GM23338 (cell line): Measurements from ENCODE around the gene TNMD. TPM values are rescaled to one million over a fixed set of nuclear protein-coding genes. Genes with fewer than 3 reads are reported as not detected.
A peak's percentile ranks its signal among the peaks of the same experiment; 100 is the strongest.
"Not testable (repeated sequence)": the region's sequence is repeated elsewhere in the genome, so short reads cannot be mapped to it uniquely, and the experiment has no call there.

ENCODE experiments used
- ATAC-seq: fragments of 200-7000 bp; cut with Tn5 transposase; 3 replicates; pipeline ENCODE4 v1.9.1; 2020
- DNase-seq: peaks from one replicate; pipeline ENCODE4 v3.0.0-alpha.2; 2015; ENCODE audit warnings: low spot score
- H2AFZ ChIP-seq: fragments of 200-600 bp; sonication (generic); 2 replicates; pipeline ENCODE4 v1.8.0; 2016; ENCODE audit warnings: antibody characterized with exemption, mild to moderate bottlenecking, moderate library complexity
- H3F3A ChIP-seq: fragments of 200-600 bp; sonication (generic); replicated peaks from 2 replicates; pipeline ENCODE4 v1.8.0; 2017; ENCODE audit warnings: antibody characterized with exemption, mixed run types, low read depth
- H3K27ac ChIP-seq: fragments of 200-600 bp; sonication (generic); 2 replicates; pipeline ENCODE4 v1.6.1; 2016; ENCODE audit warnings: low read depth
- H3K27me3 ChIP-seq: fragments of 200-600 bp; sonication (generic); 2 replicates; pipeline ENCODE4 v1.8.0; 2016; ENCODE audit warnings: mild to moderate bottlenecking, mixed run types, moderate library complexity; ENCODE audit not compliant: insufficient read depth
- H3K36me3 ChIP-seq: fragments of 200-600 bp; sonication (generic); 2 replicates; pipeline ENCODE4 v1.8.0; 2016; ENCODE audit warnings: mild to moderate bottlenecking; ENCODE audit not compliant: insufficient read depth
- H3K4me1 ChIP-seq: fragments of 200-600 bp; sonication (generic); 2 replicates; pipeline ENCODE4 v1.8.0; 2016; ENCODE audit warnings: mild to moderate bottlenecking, moderate library complexity; ENCODE audit not compliant: insufficient read depth
- H3K4me2 ChIP-seq: fragments of 200-600 bp; sonication (generic); 2 replicates; pipeline ENCODE4 v1.7.1; 2017; ENCODE audit warnings: mixed run types
- H3K4me3 ChIP-seq: fragments of 200-600 bp; sonication (generic); 2 replicates; pipeline ENCODE4 v1.6.1; 2016; ENCODE audit warnings: mixed run types
- H3K79me2 ChIP-seq: fragments of 200-600 bp; sonication (generic); replicated peaks from 2 replicates; pipeline ENCODE4 v1.8.0; 2017; ENCODE audit warnings: mild to moderate bottlenecking; ENCODE audit not compliant: insufficient read depth
- H3K9me2 ChIP-seq: fragments of 200-600 bp; sonication (generic); 2 replicates; pipeline ENCODE4 v1.8.0; 2017; ENCODE audit not compliant: insufficient read depth
- H4K20me1 ChIP-seq: fragments of 200-600 bp; sonication (generic); replicated peaks from 2 replicates; pipeline ENCODE4 v1.8.0; 2017; ENCODE audit warnings: mild to moderate bottlenecking; ENCODE audit not compliant: insufficient read depth
- H3K27ac Mint-ChIP-seq: 2 replicates; pipeline ENCODE4 v1.8.0; 2020; ENCODE audit warnings: inconsistent platforms, mild to moderate bottlenecking, moderate library complexity, mixed read lengths
- H3K27me3 Mint-ChIP-seq: 3 replicates; pipeline ENCODE4 v1.8.0; 2022; ENCODE audit warnings: low read depth, mild to moderate bottlenecking, moderate library complexity, mixed read lengths, inconsistent platforms; ENCODE audit not compliant: insufficient read depth, poor library complexity
- H3K36me3 Mint-ChIP-seq: 3 replicates; pipeline ENCODE4 v1.8.0; 2021; ENCODE audit warnings: low read depth, mild to moderate bottlenecking, inconsistent platforms, moderate library complexity, mixed read lengths
- H3K4me1 Mint-ChIP-seq: 3 replicates; pipeline ENCODE4 v1.8.0; 2020; ENCODE audit warnings: mild to moderate bottlenecking, inconsistent platforms, mixed read lengths
- H3K4me3 Mint-ChIP-seq: 3 replicates; pipeline ENCODE4 v1.8.0; 2021; ENCODE audit warnings: moderate library complexity, mild to moderate bottlenecking, inconsistent platforms, mixed read lengths
- H3K9me3 Mint-ChIP-seq: 3 replicates; pipeline ENCODE4 v1.8.0; 2020; ENCODE audit warnings: moderate library complexity, mild to moderate bottlenecking, inconsistent platforms, mixed read lengths
- CREB1 ChIP-seq: fragments of 250-450 bp; sonication (Bioruptor Pico); IDR thresholded peaks from 2 replicates; pipeline ENCODE4 v1.5.0; 2020; ENCODE audit warnings: low read depth, mild to moderate bottlenecking, moderate library complexity
- EZH2 ChIP-seq: fragments of 200-600 bp; sonication (generic); IDR thresholded peaks from one replicate; pipeline ENCODE4 v1.8.0; 2017; ENCODE audit warnings: antibody characterized with exemption, mild to moderate bottlenecking, low read depth; ENCODE audit not compliant: unreplicated experiment
- NANOG ChIP-seq: IDR thresholded peaks from 2 replicates; pipeline ENCODE4 v1.6.1; 2016; ENCODE audit warnings: antibody characterized with exemption, borderline replicate concordance
- POLR2AphosphoS5 ChIP-seq: IDR thresholded peaks from 2 replicates; pipeline ENCODE4 v1.6.1; 2016; ENCODE audit warnings: antibody characterized with exemption, low read depth
- STAT1 ChIP-seq: IDR thresholded peaks from one replicate; pipeline ENCODE4 v1.6.1; 2016; ENCODE audit warnings: antibody characterized with exemption; ENCODE audit not compliant: unreplicated experiment
- ZNF114 ChIP-seq: fragments of 250-450 bp; sonication (Bioruptor Pico); IDR thresholded peaks from 2 replicates; pipeline ENCODE4 v1.5.0; 2020; ENCODE audit warnings: mild to moderate bottlenecking, moderate library complexity
- polyA plus RNA-seq: library from polyadenylated mRNA; unstranded; fragments of >200 nt; fragmentation: Nextera tagmentation; extraction: Ambion mirVana; gene quantifications from 2 replicates; pipeline ENCODE4 v1.2.1, GENCODE V29; 2016
- total RNA-seq: library from RNA; depleted of rRNA; stranded (reverse); fragments of >200 nt; shearing (Covaris generic); gene quantifications from 2 replicates; pipeline ENCODE4 v1.2.3, GENCODE V29; 2014
- TF ChIP-seq, protein P1 (sequence below), 2 experiments: fragments of 200-600 bp in 1 of 2; sonication (generic) in 1 of 2; conservative IDR thresholded peaks; 2 replicates each; pipeline versions ENCODE4 v1.5.1 to v1.6.1; 2016 to 2017; ENCODE audit warnings: antibody characterized with exemption in 2 of 2, low read depth in 2 of 2, mild to moderate bottlenecking in 2 of 2, moderate library complexity in 1 of 2
- TF ChIP-seq, protein P2 (sequence below): fragments of 250-450 bp; sonication (Bioruptor Pico); IDR thresholded peaks from 2 replicates; pipeline ENCODE4 v1.5.0; 2020; ENCODE audit warnings: mild to moderate bottlenecking, moderate library complexity
- TF ChIP-seq, protein P3 (sequence below): IDR thresholded peaks from 2 replicates; pipeline ENCODE4 v1.6.1; 2016; ENCODE audit warnings: antibody characterized with exemption

TNMD gene
- total and polyA plus RNA-seq, 2 experiments from 2014 or later = 4.4 to 4.8 TPM

DNA sequence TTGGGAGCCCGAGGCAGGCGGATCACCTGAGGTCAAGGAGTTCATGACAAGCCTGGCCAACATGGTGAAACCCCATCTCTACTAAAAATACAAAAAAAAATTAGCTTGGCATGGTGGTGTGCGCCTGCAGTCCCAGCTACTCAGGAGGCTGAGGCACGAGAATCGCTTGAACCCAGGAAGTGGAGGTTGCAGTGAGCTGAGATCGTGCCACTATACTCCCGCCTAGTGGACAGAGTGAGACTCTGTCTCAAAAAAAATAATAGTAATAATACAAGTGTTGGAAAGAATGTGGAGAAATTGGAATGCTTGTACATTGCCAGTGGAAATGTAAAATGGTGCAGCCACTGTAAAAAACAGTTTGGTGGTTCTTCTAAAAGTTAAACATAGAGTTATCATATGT, 19.2 kb upstream of the TNMD start:
- H3K27me3 Mint-ChIP-seq, H3K36me3 Mint-ChIP-seq, H3K27me3 ChIP-seq, H3K4me3 Mint-ChIP-seq, H2AFZ ChIP-seq, H3K9me2 ChIP-seq, H3K4me1 ChIP-seq, ATAC-seq, H3K79me2 ChIP-seq, H3K4me1 Mint-ChIP-seq, H3K9me3 Mint-ChIP-seq, H3F3A ChIP-seq, H4K20me1 ChIP-seq, H3K27ac Mint-ChIP-seq, H3K36me3 ChIP-seq, H3K4me2 ChIP-seq, H3K4me3 ChIP-seq, H3K27ac ChIP-seq: not testable (repeated sequence)
- TF ChIP-seq, protein P1, sequence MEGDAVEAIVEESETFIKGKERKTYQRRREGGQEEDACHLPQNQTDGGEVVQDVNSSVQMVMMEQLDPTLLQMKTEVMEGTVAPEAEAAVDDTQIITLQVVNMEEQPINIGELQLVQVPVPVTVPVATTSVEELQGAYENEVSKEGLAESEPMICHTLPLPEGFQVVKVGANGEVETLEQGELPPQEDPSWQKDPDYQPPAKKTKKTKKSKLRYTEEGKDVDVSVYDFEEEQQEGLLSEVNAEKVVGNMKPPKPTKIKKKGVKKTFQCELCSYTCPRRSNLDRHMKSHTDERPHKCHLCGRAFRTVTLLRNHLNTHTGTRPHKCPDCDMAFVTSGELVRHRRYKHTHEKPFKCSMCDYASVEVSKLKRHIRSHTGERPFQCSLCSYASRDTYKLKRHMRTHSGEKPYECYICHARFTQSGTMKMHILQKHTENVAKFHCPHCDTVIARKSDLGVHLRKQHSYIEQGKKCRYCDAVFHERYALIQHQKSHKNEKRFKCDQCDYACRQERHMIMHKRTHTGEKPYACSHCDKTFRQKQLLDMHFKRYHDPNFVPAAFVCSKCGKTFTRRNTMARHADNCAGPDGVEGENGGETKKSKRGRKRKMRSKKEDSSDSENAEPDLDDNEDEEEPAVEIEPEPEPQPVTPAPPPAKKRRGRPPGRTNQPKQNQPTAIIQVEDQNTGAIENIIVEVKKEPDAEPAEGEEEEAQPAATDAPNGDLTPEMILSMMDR (conservative IDR thresholded peaks at IDR 0.05; ENCODE audit: low read depth in 2 of 2) = peak; percentile 51 to 53
- peak; percentile 1 for DNase-seq

DNA sequence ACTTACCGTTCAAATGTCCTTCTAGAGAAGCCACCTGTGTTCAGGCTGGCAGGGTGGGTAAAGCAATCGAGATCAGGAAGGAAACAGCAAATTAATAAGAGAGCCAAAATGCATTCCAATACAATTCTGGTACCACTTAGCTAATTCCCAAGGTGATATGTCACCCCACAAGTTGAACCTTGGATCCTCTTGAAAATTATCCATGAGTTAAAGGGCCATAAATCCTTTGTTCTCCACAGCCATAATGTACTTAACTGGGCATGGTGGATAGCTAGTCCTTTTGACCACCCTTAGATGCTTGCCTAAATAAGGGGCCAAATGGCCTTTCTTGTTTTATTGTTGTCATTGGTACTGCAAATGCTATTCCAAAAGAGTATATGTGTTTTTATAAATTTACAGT, 2.0 kb downstream of the TNMD start:
- H3K36me3 Mint-ChIP-seq = no peaks in the 10 kb centered on the region
- Histone ChIP-seq H3K27ac (no peak overlapping the region), H3F3A (no peaks in the 10 kb centered on the region), H3K4me1 (peaks cover 2% of the 10 kb centered on the region; the same call in 1 of the 2 replicates), H3K4me3 (no peak overlapping the region), H2AFZ (no peak overlapping the region), H3K79me2 (no peaks in the 10 kb centered on the region), H3K4me2 (no peak overlapping the region), H4K20me1 (no peaks in the 10 kb centered on the region), H3K27me3 (no peaks in the 10 kb centered on the region), H3K36me3 (no peaks in the 10 kb centered on the region), H3K9me2 (no peaks in the 10 kb centered on the region)
- DNase-seq = no peak
- H3K4me3 Mint-ChIP-seq = no peak overlapping the region
- no peak for ATAC-seq
- no peaks in the 10 kb centered on the region for H3K27me3 Mint-ChIP-seq
- H3K4me1 Mint-ChIP-seq = no peaks in the 10 kb centered on the region
- H3K9me3 Mint-ChIP-seq = no peaks in the 10 kb centered on the region
- H3K27ac Mint-ChIP-seq = no peak overlapping the region
- TF ChIP-seq CREB1 (no peak), EZH2 (no peak), STAT1 (no peak), ZNF114 (no peak), POLR2AphosphoS5 (no peak), NANOG (no peak)
- TF ChIP-seq, protein P2, sequence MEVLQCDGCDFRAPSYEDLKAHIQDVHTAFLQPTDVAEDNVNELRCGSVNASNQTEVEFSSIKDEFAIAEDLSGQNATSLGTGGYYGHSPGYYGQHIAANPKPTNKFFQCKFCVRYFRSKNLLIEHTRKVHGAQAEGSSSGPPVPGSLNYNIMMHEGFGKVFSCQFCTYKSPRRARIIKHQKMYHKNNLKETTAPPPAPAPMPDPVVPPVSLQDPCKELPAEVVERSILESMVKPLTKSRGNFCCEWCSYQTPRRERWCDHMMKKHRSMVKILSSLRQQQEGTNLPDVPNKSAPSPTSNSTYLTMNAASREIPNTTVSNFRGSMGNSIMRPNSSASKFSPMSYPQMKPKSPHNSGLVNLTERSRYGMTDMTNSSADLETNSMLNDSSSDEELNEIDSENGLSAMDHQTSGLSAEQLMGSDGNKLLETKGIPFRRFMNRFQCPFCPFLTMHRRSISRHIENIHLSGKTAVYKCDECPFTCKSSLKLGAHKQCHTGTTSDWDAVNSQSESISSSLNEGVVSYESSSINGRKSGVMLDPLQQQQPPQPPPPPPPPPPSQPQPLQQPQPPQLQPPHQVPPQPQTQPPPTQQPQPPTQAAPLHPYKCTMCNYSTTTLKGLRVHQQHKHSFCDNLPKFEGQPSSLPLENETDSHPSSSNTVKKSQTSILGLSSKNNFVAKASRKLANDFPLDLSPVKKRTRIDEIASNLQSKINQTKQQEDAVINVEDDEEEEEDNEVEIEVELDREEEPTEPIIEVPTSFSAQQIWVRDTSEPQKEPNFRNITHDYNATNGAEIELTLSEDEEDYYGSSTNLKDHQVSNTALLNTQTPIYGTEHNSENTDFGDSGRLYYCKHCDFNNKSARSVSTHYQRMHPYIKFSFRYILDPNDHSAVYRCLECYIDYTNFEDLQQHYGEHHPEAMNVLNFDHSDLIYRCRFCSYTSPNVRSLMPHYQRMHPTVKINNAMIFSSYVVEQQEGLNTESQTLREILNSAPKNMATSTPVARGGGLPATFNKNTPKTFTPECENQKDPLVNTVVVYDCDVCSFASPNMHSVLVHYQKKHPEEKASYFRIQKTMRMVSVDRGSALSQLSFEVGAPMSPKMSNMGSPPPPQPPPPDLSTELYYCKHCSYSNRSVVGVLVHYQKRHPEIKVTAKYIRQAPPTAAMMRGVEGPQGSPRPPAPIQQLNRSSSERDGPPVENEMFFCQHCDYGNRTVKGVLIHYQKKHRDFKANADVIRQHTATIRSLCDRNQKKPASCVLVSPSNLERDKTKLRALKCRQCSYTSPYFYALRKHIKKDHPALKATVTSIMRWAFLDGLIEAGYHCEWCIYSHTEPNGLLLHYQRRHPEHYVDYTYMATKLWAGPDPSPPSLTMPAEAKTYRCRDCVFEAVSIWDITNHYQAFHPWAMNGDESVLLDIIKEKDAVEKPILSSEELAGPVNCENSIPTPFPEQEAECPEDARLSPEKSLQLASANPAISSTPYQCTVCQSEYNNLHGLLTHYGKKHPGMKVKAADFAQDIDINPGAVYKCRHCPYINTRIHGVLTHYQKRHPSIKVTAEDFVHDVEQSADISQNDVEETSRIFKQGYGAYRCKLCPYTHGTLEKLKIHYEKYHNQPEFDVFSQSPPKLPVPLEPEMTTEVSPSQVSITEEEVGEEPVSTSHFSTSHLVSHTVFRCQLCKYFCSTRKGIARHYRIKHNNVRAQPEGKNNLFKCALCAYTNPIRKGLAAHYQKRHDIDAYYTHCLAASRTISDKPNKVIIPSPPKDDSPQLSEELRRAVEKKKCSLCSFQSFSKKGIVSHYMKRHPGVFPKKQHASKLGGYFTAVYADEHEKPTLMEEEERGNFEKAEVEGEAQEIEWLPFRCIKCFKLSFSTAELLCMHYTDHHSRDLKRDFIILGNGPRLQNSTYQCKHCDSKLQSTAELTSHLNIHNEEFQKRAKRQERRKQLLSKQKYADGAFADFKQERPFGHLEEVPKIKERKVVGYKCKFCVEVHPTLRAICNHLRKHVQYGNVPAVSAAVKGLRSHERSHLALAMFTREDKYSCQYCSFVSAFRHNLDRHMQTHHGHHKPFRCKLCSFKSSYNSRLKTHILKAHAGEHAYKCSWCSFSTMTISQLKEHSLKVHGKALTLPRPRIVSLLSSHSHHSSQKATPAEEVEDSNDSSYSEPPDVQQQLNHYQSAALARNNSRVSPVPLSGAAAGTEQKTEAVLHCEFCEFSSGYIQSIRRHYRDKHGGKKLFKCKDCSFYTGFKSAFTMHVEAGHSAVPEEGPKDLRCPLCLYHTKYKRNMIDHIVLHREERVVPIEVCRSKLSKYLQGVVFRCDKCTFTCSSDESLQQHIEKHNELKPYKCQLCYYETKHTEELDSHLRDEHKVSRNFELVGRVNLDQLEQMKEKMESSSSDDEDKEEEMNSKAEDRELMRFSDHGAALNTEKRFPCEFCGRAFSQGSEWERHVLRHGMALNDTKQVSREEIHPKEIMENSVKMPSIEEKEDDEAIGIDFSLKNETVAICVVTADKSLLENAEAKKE (CRISPR knock-in tag) = no peak
- TF ChIP-seq, protein P3, sequence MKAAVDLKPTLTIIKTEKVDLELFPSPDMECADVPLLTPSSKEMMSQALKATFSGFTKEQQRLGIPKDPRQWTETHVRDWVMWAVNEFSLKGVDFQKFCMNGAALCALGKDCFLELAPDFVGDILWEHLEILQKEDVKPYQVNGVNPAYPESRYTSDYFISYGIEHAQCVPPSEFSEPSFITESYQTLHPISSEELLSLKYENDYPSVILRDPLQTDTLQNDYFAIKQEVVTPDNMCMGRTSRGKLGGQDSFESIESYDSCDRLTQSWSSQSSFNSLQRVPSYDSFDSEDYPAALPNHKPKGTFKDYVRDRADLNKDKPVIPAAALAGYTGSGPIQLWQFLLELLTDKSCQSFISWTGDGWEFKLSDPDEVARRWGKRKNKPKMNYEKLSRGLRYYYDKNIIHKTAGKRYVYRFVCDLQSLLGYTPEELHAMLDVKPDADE = no peak
- TF ChIP-seq, protein P1 (conservative IDR thresholded peaks at IDR 0.05; ENCODE audit: low read depth in 2 of 2) = no peak
